Astrocyte (in vitro differentiated cells and primary cell): ENCODE measurements around the gene RNF175. TPM values are rescaled to one million over a fixed set of nuclear protein-coding genes. Genes with fewer than 3 reads are reported as not detected.

Source experiments
- DNase-seq: peaks from one replicate; pipeline ENCODE4 v3.0.0-alpha.2; 2010; ENCODE audit warnings: low read depth
- FAIRE-seq: peaks from 2 replicates; lab custom pipeline; 2011; peaks lifted over from hg19 to GRCh38; lab: Jason Lieb, UNC
- H2AFZ ChIP-seq: 2 replicates; pipeline ENCODE4 v1.6.0; 2012; ENCODE audit warnings: low read depth, low read length, inconsistent platforms
- H3K27ac ChIP-seq: 2 replicates; pipeline ENCODE4 v1.5.1; 2011; ENCODE audit warnings: low read depth, low read length, inconsistent platforms
- H3K27me3 ChIP-seq: 2 replicates; pipeline ENCODE4 v1.6.0; 2011; ENCODE audit warnings: low read length, inconsistent platforms; ENCODE audit not compliant: insufficient read depth
- H3K36me3 ChIP-seq: 2 replicates; pipeline ENCODE4 v1.5.1; 2011; ENCODE audit warnings: low read length, inconsistent platforms; ENCODE audit not compliant: insufficient read depth
- H3K4me1 ChIP-seq: 2 replicates; pipeline ENCODE4 v1.5.1; 2011; ENCODE audit warnings: low read length, inconsistent platforms; ENCODE audit not compliant: insufficient read depth
- H3K4me2 ChIP-seq: 2 replicates; pipeline ENCODE4 v1.6.0; 2012; ENCODE audit warnings: low read length, inconsistent platforms
- H3K4me3 ChIP-seq: 2 replicates; pipeline ENCODE4 v1.5.1; 2011; ENCODE audit warnings: low read depth, mild to moderate bottlenecking, low read length, inconsistent platforms; ENCODE audit not compliant: insufficient read depth
- H3K79me2 ChIP-seq: 2 replicates; pipeline ENCODE4 v1.6.0; 2012; ENCODE audit warnings: mild to moderate bottlenecking, low read length, inconsistent platforms; ENCODE audit not compliant: insufficient read depth
- H3K9ac ChIP-seq: 2 replicates; pipeline ENCODE4 v1.6.0; 2012; ENCODE audit warnings: mild to moderate bottlenecking, low read length, inconsistent platforms
- H3K9me3 ChIP-seq: 2 replicates; pipeline ENCODE4 v1.5.1; 2012; ENCODE audit warnings: low read depth, mild to moderate bottlenecking, low read length, inconsistent platforms; ENCODE audit not compliant: insufficient read depth
- H4K20me1 ChIP-seq: 2 replicates; pipeline ENCODE4 v1.6.0; 2012; ENCODE audit warnings: low read length, inconsistent platforms; ENCODE audit not compliant: insufficient read depth
- H3K27ac Mint-ChIP-seq: one replicate; pipeline ENCODE4 v1.8.0; 2021; ENCODE audit warnings: mild to moderate bottlenecking, mixed read lengths; ENCODE audit not compliant: unreplicated experiment
- H3K27me3 Mint-ChIP-seq: one replicate; pipeline ENCODE4 v1.8.0; 2021; ENCODE audit warnings: low read depth, mixed read lengths; ENCODE audit not compliant: unreplicated experiment
- H3K36me3 Mint-ChIP-seq: one replicate; pipeline ENCODE4 v1.8.0; 2021; ENCODE audit warnings: low read depth, mixed read lengths; ENCODE audit not compliant: unreplicated experiment
- H3K4me1 Mint-ChIP-seq: one replicate; pipeline ENCODE4 v1.8.0; 2021; ENCODE audit warnings: low read depth, mixed read lengths; ENCODE audit not compliant: unreplicated experiment
- H3K4me3 Mint-ChIP-seq: one replicate; pipeline ENCODE4 v1.8.0; 2021; ENCODE audit warnings: mild to moderate bottlenecking, moderate library complexity, mixed read lengths; ENCODE audit not compliant: unreplicated experiment
- H3K9me3 Mint-ChIP-seq: one replicate; pipeline ENCODE4 v1.8.0; 2021; ENCODE audit warnings: mild to moderate bottlenecking, mixed read lengths; ENCODE audit not compliant: unreplicated experiment
- EZH2 ChIP-seq: IDR thresholded peaks from 2 replicates; pipeline ENCODE4 v1.6.1; 2012; ENCODE audit warnings: mild to moderate bottlenecking, low read length, inconsistent platforms; ENCODE audit not compliant: insufficient read depth
- total RNA-seq: library from RNA; stranded (reverse); gene quantifications from 2 replicates; pipeline ENCODE4 v1.2.1, GENCODE V29; 2021
- TF ChIP-seq, protein P1 (sequence below): IDR thresholded peaks from 2 replicates; pipeline ENCODE4 v1.5.1; 2011; ENCODE audit warnings: low read depth, mild to moderate bottlenecking, inconsistent platforms, low read length, moderate library complexity; ENCODE audit not compliant: insufficient read depth

The RNF175 gene
- total RNA-seq, 1 donor from 2014 or later: 1.0 TPM

DNA sequence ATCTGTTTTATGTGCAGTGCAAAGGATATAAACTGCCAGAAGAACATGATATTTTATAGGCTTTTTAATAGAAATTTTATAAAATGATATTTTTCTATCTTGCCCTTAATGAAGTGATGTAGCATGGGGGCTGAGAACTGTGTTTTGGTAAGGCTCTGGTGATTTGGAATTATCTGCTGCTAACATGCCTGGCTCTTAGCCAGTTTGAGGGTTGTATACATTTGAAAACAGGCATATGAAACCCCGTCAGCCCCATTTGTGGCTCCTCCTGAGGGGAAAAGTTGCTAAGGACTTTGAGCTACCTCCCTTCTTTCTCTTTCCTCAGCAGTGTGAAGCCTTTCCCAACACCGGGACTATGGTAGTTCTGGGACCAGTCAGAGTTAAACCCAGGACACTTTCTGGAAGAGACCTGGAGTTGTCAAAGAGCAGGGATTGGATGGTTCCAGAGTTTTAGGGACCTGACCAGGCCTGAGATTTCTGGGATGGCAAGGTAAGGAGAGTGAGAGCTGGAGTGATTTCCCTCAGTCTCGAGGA, 24.4 kb upstream of the RNF175 start:
- H3K27ac Mint-ChIP-seq: no peak overlapping the region
- Histone ChIP-seq H3K9ac (no peak overlapping the region), H3K4me3 (no peak overlapping the region), H3K4me2 (no peak overlapping the region), H3K79me2 (no peaks in the 10 kb centered on the region), H4K20me1 (no peaks in the 10 kb centered on the region), H3K4me1 (peaks cover 7% of the 10 kb centered on the region), H3K27me3 (peaks cover 41% of the 10 kb centered on the region), H3K9me3 (no peaks in the 10 kb centered on the region), H3K27ac (no peak overlapping the region), H2AFZ (no peak overlapping the region), H3K36me3 (no peaks in the 10 kb centered on the region)
- H3K9me3 Mint-ChIP-seq: no peaks in the 10 kb centered on the region
- no peak overlapping the region for H3K4me3 Mint-ChIP-seq
- H3K4me1 Mint-ChIP-seq: peaks cover 4% of the 10 kb centered on the region
- H3K36me3 Mint-ChIP-seq: no peaks in the 10 kb centered on the region
- H3K27me3 Mint-ChIP-seq: peaks cover 9% of the 10 kb centered on the region
- no peak for DNase-seq
- no peak for TF ChIP-seq EZH2
- TF ChIP-seq, protein P1, sequence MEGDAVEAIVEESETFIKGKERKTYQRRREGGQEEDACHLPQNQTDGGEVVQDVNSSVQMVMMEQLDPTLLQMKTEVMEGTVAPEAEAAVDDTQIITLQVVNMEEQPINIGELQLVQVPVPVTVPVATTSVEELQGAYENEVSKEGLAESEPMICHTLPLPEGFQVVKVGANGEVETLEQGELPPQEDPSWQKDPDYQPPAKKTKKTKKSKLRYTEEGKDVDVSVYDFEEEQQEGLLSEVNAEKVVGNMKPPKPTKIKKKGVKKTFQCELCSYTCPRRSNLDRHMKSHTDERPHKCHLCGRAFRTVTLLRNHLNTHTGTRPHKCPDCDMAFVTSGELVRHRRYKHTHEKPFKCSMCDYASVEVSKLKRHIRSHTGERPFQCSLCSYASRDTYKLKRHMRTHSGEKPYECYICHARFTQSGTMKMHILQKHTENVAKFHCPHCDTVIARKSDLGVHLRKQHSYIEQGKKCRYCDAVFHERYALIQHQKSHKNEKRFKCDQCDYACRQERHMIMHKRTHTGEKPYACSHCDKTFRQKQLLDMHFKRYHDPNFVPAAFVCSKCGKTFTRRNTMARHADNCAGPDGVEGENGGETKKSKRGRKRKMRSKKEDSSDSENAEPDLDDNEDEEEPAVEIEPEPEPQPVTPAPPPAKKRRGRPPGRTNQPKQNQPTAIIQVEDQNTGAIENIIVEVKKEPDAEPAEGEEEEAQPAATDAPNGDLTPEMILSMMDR: no peak
- FAIRE-seq: no peak

DNA sequence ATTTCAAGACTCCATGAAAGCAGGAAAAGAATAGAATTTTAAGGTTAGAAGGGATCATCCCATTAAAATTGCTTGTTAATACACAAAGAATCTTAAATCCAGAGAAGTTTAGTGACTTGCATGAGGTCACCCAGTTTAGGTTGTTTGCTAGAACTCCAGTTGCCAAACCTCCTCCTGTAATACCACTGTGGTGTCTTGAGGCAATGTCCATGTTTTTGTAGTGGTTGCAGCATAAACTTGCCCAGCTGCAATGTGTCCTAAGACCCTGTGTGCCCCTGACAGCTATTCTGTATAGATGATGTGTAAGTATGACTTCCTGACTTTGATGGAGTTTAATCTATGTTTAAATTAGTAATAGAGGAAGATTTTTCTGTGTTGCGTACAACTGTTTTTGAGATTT, 22.8 kb upstream of the RNF175 start:
- H3K4me3 Mint-ChIP-seq: no peak overlapping the region
- H3K4me1 ChIP-seq: peaks cover 4% of the 10 kb centered on the region
- no peaks in the 10 kb centered on the region for H3K27me3 Mint-ChIP-seq
- H4K20me1 ChIP-seq: no peaks in the 10 kb centered on the region
- no peak overlapping the region for H3K9ac ChIP-seq
- no peaks in the 10 kb centered on the region for H3K9me3 ChIP-seq
- no peaks in the 10 kb centered on the region for H3K36me3 ChIP-seq
- no peak for TF ChIP-seq EZH2
- TF ChIP-seq, protein P1: no peak
- no peaks in the 10 kb centered on the region for H3K9me3 Mint-ChIP-seq
- H2AFZ ChIP-seq: no peak overlapping the region
- H3K4me2 ChIP-seq: peak overlapping the region; percentile 33
- H3K27ac Mint-ChIP-seq: no peak overlapping the region
- no peak for DNase-seq
- H3K4me1 Mint-ChIP-seq: peaks cover 4% of the 10 kb centered on the region
- H3K27ac ChIP-seq: no peak overlapping the region
- H3K79me2 ChIP-seq: no peaks in the 10 kb centered on the region
- H3K4me3 ChIP-seq: no peak overlapping the region
- peaks cover 24% of the 10 kb centered on the region for H3K27me3 ChIP-seq
- FAIRE-seq: no peak
- H3K36me3 Mint-ChIP-seq: no peaks in the 10 kb centered on the region

DNA sequence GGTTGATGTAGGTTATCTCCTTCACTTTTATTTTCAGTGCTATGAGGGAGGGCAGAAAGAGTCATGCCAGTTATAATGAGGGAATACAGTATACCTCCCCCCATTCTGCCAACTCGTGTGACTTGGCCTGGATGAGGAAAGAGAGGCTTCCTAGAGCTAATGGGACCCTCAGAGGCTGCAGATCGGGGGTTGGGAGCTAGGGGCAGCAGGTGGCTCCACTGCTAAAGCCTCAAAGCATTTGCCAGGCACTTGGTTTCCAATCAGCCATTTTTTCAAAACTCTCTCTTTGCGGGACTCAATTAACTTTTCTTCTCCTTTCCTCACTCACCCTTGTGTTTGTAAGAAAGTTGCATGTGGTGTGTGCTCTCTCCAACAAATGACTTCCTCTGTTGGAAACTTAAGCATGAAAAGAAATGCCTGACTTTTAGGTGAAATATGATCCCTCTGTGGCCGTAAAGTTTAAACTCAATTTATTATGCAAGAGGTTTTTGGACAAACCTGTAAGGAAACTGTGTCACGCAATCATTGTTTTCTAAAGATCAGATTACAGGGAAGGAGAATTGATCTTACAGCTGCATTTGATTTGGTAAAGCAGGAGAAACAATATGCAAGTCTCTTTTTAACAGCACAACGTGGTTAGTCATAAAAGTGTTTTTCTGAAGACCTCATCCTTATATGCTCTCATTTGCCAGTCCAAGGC, 22.0 kb upstream of the RNF175 start:
- H2AFZ ChIP-seq: no peak overlapping the region
- no peak overlapping the region for H3K27ac Mint-ChIP-seq
- H3K27ac ChIP-seq: no peak overlapping the region
- H3K27me3 ChIP-seq: peaks cover 17% of the 10 kb centered on the region
- no peaks in the 10 kb centered on the region for H3K27me3 Mint-ChIP-seq
- no peaks in the 10 kb centered on the region for H3K36me3 ChIP-seq
- H3K4me3 Mint-ChIP-seq: no peak overlapping the region
- peaks cover 4% of the 10 kb centered on the region for H3K4me1 ChIP-seq
- peaks cover 4% of the 10 kb centered on the region for H3K4me1 Mint-ChIP-seq
- peak overlapping the region; percentile 33 for H3K4me2 ChIP-seq
- H3K9me3 Mint-ChIP-seq: no peaks in the 10 kb centered on the region
- no peaks in the 10 kb centered on the region for H3K9me3 ChIP-seq
- DNase-seq (peak; percentile 39), FAIRE-seq (no peak)
- H3K9ac ChIP-seq: no peak overlapping the region
- H3K79me2 ChIP-seq: no peaks in the 10 kb centered on the region
- H3K4me3 ChIP-seq: no peak overlapping the region
- no peak for TF ChIP-seq EZH2
- TF ChIP-seq, protein P1: no peak
- H4K20me1 ChIP-seq: no peaks in the 10 kb centered on the region
- no peaks in the 10 kb centered on the region for H3K36me3 Mint-ChIP-seq
